ENCODE results near the gene BSG.

BSG gene

DNA sequence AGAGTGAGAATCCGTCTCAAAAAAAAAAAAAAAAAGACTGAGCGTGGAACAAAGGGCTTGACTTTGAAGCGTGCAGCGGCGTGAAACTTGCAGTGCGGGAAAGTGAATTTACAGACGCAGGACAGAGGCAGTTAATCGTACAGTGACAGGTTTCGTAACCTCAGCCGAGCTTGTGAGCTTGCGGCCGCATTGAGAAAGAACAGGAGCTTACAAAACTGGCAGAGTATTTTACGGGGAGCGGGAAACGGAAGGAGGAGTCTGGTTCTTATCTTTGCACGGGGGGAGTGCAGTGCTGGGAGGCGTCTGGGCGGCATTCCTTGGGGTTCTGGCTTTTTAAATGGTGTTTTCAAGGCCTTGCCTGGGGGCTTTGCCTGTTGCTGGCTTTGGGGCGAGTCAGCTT is 6.0 kb upstream of the BSG start:
- in situ Hi-C loops (cut with HindIII; ENCODE audit: low sequenced_read_pairs): no loop called here
- DNase-seq (ENCODE audit: low read depth, low spot score): no peak
- TF ChIP-seq, protein P1, sequence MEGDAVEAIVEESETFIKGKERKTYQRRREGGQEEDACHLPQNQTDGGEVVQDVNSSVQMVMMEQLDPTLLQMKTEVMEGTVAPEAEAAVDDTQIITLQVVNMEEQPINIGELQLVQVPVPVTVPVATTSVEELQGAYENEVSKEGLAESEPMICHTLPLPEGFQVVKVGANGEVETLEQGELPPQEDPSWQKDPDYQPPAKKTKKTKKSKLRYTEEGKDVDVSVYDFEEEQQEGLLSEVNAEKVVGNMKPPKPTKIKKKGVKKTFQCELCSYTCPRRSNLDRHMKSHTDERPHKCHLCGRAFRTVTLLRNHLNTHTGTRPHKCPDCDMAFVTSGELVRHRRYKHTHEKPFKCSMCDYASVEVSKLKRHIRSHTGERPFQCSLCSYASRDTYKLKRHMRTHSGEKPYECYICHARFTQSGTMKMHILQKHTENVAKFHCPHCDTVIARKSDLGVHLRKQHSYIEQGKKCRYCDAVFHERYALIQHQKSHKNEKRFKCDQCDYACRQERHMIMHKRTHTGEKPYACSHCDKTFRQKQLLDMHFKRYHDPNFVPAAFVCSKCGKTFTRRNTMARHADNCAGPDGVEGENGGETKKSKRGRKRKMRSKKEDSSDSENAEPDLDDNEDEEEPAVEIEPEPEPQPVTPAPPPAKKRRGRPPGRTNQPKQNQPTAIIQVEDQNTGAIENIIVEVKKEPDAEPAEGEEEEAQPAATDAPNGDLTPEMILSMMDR (IDR thresholded peaks at IDR 0.05; ENCODE audit: low read depth, low read length): no peak
- H3K4me3 ChIP-seq (ENCODE audit: low read depth, low read length): no peak overlapping the region

DNA sequence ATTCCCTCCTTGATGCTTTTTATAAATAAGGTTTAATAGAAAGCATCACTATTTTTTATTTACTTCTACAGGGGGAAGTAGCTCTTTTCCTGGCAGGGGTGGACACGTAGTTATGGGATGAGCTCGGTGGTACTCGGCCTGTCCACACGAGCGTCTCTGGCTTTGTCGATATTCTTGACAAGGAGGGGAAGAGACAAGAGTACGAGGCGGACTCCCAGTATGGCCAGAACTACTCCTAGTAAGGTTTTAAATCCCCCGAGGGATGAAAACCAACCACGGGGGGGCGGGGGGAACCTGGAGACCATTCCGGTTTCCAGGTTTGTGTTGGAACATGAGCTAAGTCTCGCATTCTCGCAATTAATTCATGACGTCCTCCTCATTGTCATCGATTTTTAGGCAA is 5.6 kb upstream of the BSG start:
- TF ChIP-seq, protein P1 (IDR thresholded peaks at IDR 0.05; ENCODE audit: low read depth, low read length): no peak
- in situ Hi-C loops (cut with HindIII; ENCODE audit: low sequenced_read_pairs): no loop called here
- H3K4me3 ChIP-seq (ENCODE audit: low read depth, low read length): no peak overlapping the region
- DNase-seq (ENCODE audit: low read depth, low spot score): no peak

DNA sequence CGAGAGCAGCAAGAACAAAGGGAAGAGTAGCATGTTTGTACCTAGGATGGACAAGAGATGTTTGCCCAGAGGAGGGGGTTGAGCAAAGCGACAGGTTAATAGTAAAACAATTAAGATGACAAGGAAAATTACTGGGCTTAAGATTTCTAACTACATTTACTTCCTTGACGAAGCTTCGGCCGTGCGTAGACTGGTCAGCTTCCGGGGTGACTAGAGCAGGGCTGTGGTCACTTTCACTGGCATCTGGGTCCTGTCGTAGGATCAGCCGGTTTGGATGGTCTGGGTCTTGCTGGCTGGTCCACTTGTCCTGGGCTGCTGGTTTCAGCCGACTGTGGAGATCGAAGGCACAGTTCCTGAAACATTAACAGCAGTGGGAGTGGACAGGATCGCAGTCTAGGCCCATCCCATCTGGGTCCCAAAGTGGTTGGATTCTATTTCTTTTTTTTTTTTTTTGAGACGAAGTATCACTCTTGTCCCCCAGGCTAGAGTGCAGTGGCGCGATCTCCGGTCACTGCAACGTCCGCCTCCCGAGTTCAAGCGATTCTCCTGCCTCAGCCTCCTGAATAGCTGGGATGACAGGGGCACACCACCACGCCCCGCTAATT is 5.0 kb upstream of the BSG start:
- no peak for DNase-seq (ENCODE audit: low read depth, low spot score)
- in situ Hi-C loops (cut with HindIII; ENCODE audit: low sequenced_read_pairs): no loop called here
- TF ChIP-seq, protein P1 (IDR thresholded peaks at IDR 0.05; ENCODE audit: low read depth, low read length): no peak
- H3K4me3 ChIP-seq (ENCODE audit: low read depth, low read length): no peak overlapping the region

DNA sequence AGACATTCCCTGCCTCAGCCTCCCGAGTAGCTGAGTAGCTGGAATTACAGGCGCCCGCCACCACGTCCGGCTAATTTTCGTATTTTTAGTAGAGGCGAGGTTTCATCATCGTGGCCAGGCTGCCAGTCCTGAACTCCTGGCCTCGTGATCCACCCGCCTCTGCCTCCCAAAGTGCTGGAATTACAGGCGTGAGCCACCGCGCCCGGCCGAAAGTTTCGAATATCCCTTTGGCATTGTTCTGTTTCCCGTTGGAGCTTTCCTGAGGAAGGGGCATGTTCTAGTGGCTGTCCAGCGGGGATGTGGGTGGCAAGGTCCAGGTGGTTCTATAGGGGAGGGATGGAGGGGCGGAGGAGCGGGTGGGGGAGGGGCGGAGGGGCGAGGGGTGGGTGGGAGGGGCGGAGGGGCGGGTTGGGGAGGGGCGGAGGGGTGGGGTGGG is 2.1 kb upstream of the BSG start:
- in situ Hi-C loops (cut with HindIII; ENCODE audit: low sequenced_read_pairs): no loop called here
- no peak for DNase-seq (ENCODE audit: low read depth, low spot score)
- no peak overlapping the region for H3K4me3 ChIP-seq (ENCODE audit: low read depth, low read length)

DNA sequence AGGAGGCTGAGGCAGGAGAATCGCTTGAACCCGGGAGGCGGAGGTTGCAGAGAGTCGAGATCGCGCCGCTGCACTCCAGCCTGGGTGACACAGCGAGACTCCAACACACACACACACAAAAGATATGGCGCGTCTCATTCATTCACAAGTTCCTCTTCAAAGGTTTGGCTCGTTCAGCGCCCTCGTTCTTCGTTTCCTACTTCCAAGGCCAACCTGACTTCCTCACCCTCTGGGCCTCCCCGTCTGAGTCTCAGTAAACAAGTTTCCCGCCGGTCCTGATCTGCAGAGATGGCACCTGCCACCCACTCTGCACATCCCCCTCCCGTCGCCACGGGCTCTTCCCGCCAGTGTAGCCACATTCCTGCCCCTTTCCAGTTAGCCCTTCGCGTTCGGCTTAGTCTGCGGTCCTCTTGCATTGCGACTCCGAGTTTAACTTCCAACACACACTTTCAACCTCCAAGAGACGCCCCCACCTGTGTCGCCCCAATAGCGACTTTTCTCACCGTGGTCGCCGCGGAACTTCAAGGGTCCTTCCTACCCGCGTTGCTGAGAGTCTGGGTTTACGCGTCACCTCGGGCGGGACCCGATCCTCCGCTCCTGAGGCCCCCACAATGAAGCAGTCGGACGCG is 1.3 kb upstream of the BSG start:
- H3K4me3 ChIP-seq (ENCODE audit: low read depth, low read length): peak overlapping the region; percentile 53
- TF ChIP-seq, protein P1 (IDR thresholded peaks at IDR 0.05; ENCODE audit: low read depth, low read length): no peak
- in situ Hi-C loops (cut with HindIII; ENCODE audit: low sequenced_read_pairs): no loop called here
- DNase-seq (ENCODE audit: low read depth, low spot score): no peak

More for the DNA sequence above, 2.1 kb upstream of the BSG start:
- TF ChIP-seq, protein P1 (IDR thresholded peaks at IDR 0.05; ENCODE audit: low read depth, low read length): no peak

- in situ Hi-C loops (cut with HindIII; ENCODE audit: low sequenced_read_pairs): no loop called here
- TF ChIP-seq, protein P1 (IDR thresholded peaks at IDR 0.05; ENCODE audit: low read depth, low read length): no peak
- DNase-seq (ENCODE audit: low read depth, low spot score): no peak
- H3K4me3 ChIP-seq (ENCODE audit: low read depth, low read length): peak overlapping the region; percentile 53
These were observed 826 bp upstream of the BSG start for GRCh38 chr19:571566-571974.
